Adrenal gland (tissue), 5 donors: ENCODE results near the gene DOK6.

Source experiments
- CTCF ChIP-seq, 6 experiments: fragments of 450-650 bp in 4 of 6; fragments of 200-600 bp in 2 of 6; sonication (generic) in 1 of 6; IDR thresholded peaks; 1 replicate in 5 of 6; 2 replicates in 1 of 6; pipeline versions ENCODE4 v1.5.1 to v1.8.0; 2016 to 2021; ENCODE audit warnings: antibody characterized with exemption in 6 of 6, mild to moderate bottlenecking in 2 of 6, moderate library complexity in 1 of 6
- POLR2A ChIP-seq, 2 donors: fragments of 450-650 bp; IDR thresholded peaks; one replicate each; pipeline ENCODE4 v1.6.1; 2017; ENCODE audit warnings: antibody characterized with exemption in 2 of 2, mild to moderate bottlenecking in 2 of 2, moderate library complexity in 1 of 2
- donor health status: DM: no; HTN: no; CAD: no.

- TF ChIP-seq POLR2A (IDR thresholded peaks at IDR 0.05), result no peak
- no peak for TF ChIP-seq CTCF (IDR thresholded peaks at IDR 0.05)
Measured at GRCh38 chr18:69723434-69723833, 322.7 kb downstream of the DOK6 start.
